ENCODE measurements around the gene CYP4X1. TPM values are rescaled to one million over a fixed set of nuclear protein-coding genes. Genes with fewer than 3 reads are reported as not detected.
"Not testable (repeated sequence)": the region's sequence is repeated elsewhere in the genome, so short reads cannot be mapped to it uniquely, and the experiment has no call there.

CYP4X1 gene
- total and polyA plus RNA-seq, 7 experiments from 2014 or later: not detected

- Mint-ChIP-seq H3K27ac (no peak overlapping the region), H3K27me3 (peaks cover 16 to 67% (median 60%) of the 10 kb centered on the region in 5 donors), H3K9me3 (peaks cover 0 to 4% (median 0%) of the 10 kb centered on the region in 11 donors), H3K36me3 (no peaks in the 10 kb centered on the region), H3K4me3 (no peak overlapping the region), H3K4me1 (no peaks in the 10 kb centered on the region)
- H3K36me3 ChIP-seq (ENCODE audit: control insufficient read depth in 2 of 3, insufficient read depth in 3 of 3, low read length in 3 of 3): no peaks in the 10 kb centered on the region
- H3K4me3 ChIP-seq (ENCODE audit: low read length): no peak overlapping the region
- no peak overlapping the region for H3K27ac ChIP-seq (ENCODE audit: low read depth, low read length)
- intact Hi-C loops (cut with micrococcal nuclease): no loop called here
- H3K9me3 ChIP-seq (ENCODE audit: control insufficient read depth in 2 of 3, low read length in 3 of 3): no peaks in the 10 kb centered on the region
- ChIA-PET CTCF (no interaction called here), POLR2A (no interaction called here)
- no peaks in the 10 kb centered on the region for H3K27me3 ChIP-seq (ENCODE audit: control insufficient read depth in 2 of 2, insufficient read depth in 2 of 2, low read length in 2 of 2)
- DNase-seq (no peak), ATAC-seq (no peak)
- H3K4me1 ChIP-seq (ENCODE audit: control insufficient read depth in 2 of 2, insufficient read depth in 2 of 2, low read length in 2 of 2): no peaks in the 10 kb centered on the region
Observed at GRCh38 chr1:47002211-47002610, 21.3 kb upstream of the CYP4X1 start.

- Mint-ChIP-seq H3K36me3 (no peaks in the 10 kb centered on the region), H3K9me3 (peaks cover 0 to 4% (median 0%) of the 10 kb centered on the region in 11 donors), H3K4me3 (no peak overlapping the region), H3K4me1 (no peaks in the 10 kb centered on the region), H3K27ac (no peak overlapping the region), H3K27me3 (peaks cover 13 to 67% (median 56%) of the 10 kb centered on the region in 5 donors)
- no peak overlapping the region for H3K27ac ChIP-seq (ENCODE audit: low read depth, low read length)
- ChIA-PET CTCF (no interaction called here), POLR2A (no interaction called here)
- DNase-seq: no peak
- intact Hi-C loops (cut with micrococcal nuclease): no loop called here
- no peak overlapping the region for H3K4me3 ChIP-seq (ENCODE audit: low read length)
- no peaks in the 10 kb centered on the region for H3K27me3 ChIP-seq (ENCODE audit: control insufficient read depth in 2 of 2, insufficient read depth in 2 of 2, low read length in 2 of 2)
- no peaks in the 10 kb centered on the region for H3K36me3 ChIP-seq (ENCODE audit: control insufficient read depth in 2 of 3, insufficient read depth in 3 of 3, low read length in 3 of 3)
- H3K4me1 ChIP-seq (ENCODE audit: control insufficient read depth in 2 of 2, insufficient read depth in 2 of 2, low read length in 2 of 2): no peaks in the 10 kb centered on the region
- ATAC-seq: no peak
- H3K9me3 ChIP-seq (ENCODE audit: control insufficient read depth in 2 of 3, low read length in 3 of 3): no peaks in the 10 kb centered on the region
Observed at GRCh38 chr1:47003896-47004403, 19.5 kb upstream of the CYP4X1 start.

DNA sequence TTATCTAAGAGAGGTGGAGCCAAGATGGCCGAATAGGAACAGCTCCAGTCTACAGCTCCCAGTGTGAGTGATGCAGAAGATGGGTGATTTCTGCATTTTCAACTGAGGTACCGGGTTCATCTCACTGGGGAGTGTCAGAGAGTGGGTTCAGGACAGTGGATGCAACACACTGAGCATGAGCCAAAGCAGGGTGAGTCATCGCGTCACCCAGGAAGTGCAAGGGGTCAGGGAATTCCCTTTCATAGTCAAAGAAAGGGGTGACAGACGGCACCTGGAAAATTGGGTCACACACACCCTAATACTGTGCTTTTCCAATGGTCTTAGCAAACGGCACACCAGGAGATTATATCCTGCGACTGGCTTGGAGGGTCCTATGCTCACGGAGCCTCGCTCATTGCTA is 17.0 kb upstream of the CYP4X1 start:
- H3K9me3 ChIP-seq (ENCODE audit: control insufficient read depth in 2 of 3, low read length in 3 of 3); H3K27me3 ChIP-seq (ENCODE audit: control insufficient read depth in 2 of 2, insufficient read depth in 2 of 2, low read length in 2 of 2); DNase-seq; H3K4me3 Mint-ChIP-seq; CTCF ChIA-PET; H3K27ac Mint-ChIP-seq; ATAC-seq; H3K4me1 ChIP-seq (ENCODE audit: control insufficient read depth in 2 of 2, insufficient read depth in 2 of 2, low read length in 2 of 2); H3K36me3 ChIP-seq (ENCODE audit: control insufficient read depth in 2 of 3, insufficient read depth in 3 of 3, low read length in 3 of 3); POLR2A ChIA-PET; H3K4me1 Mint-ChIP-seq; H3K27ac ChIP-seq (ENCODE audit: low read depth, low read length); H3K36me3 Mint-ChIP-seq; intact Hi-C loops (cut with micrococcal nuclease); H3K9me3 Mint-ChIP-seq; H3K4me3 ChIP-seq (ENCODE audit: low read length): not testable (repeated sequence)
- H3K27me3 Mint-ChIP-seq: peaks cover 9 to 47% (median 37%) of the 10 kb centered on the region in 5 donors

GRCh38 chr1:47013293-47013692 is 10.2 kb upstream of the CYP4X1 start:
- CTCF ChIA-PET: no interaction called here
- no peaks in the 10 kb centered on the region for H3K27me3 ChIP-seq (ENCODE audit: control insufficient read depth in 2 of 2, insufficient read depth in 2 of 2, low read length in 2 of 2)
- no peaks in the 10 kb centered on the region for H3K36me3 Mint-ChIP-seq
- DNase-seq: no peak
- no peak overlapping the region for H3K27ac Mint-ChIP-seq
- H3K4me1 Mint-ChIP-seq: no peaks in the 10 kb centered on the region
- no peak overlapping the region for H3K4me3 Mint-ChIP-seq
- H3K9me3 ChIP-seq (ENCODE audit: control insufficient read depth in 2 of 3, low read length in 3 of 3): no peaks in the 10 kb centered on the region
- H3K9me3 Mint-ChIP-seq: peaks cover 0 to 4% (median 0%) of the 10 kb centered on the region in 11 donors
- ATAC-seq: no peak
- POLR2A ChIA-PET: no interaction called here
- no peaks in the 10 kb centered on the region for H3K36me3 ChIP-seq (ENCODE audit: control insufficient read depth in 2 of 3, insufficient read depth in 3 of 3, low read length in 3 of 3)
- H3K4me3 ChIP-seq (ENCODE audit: low read length): no peak overlapping the region
- no peaks in the 10 kb centered on the region for H3K4me1 ChIP-seq (ENCODE audit: control insufficient read depth in 2 of 2, insufficient read depth in 2 of 2, low read length in 2 of 2)
- intact Hi-C loops (cut with micrococcal nuclease): no loop called here
- H3K27ac ChIP-seq (ENCODE audit: low read depth, low read length): no peak overlapping the region
- peaks cover 6 to 24% (median 11%) of the 10 kb centered on the region in 5 donors for H3K27me3 Mint-ChIP-seq

- Mint-ChIP-seq H3K4me1 (peaks cover 0 to 4% (median 0%) of the 10 kb centered on the region in 7 donors), H3K27ac (no peak overlapping the region), H3K9me3 (peaks cover 0 to 7% (median 0%) of the 10 kb centered on the region in 11 donors), H3K36me3 (no peaks in the 10 kb centered on the region), H3K4me3 (no peak overlapping the region), H3K27me3 (peaks cover 39 to 54% (median 45%) of the 10 kb centered on the region in 5 donors)
- H3K27ac ChIP-seq (ENCODE audit: low read depth, low read length): no peak overlapping the region
- H3K4me1 ChIP-seq (ENCODE audit: control insufficient read depth in 2 of 2, insufficient read depth in 2 of 2, low read length in 2 of 2): no peaks in the 10 kb centered on the region
- H3K36me3 ChIP-seq (ENCODE audit: control insufficient read depth in 2 of 3, insufficient read depth in 3 of 3, low read length in 3 of 3): no peaks in the 10 kb centered on the region
- DNase-seq (no peak), ATAC-seq (no peak)
- no peaks in the 10 kb centered on the region for H3K27me3 ChIP-seq (ENCODE audit: control insufficient read depth in 2 of 2, insufficient read depth in 2 of 2, low read length in 2 of 2)
- no peaks in the 10 kb centered on the region for H3K9me3 ChIP-seq (ENCODE audit: control insufficient read depth in 2 of 3, low read length in 3 of 3)
- ChIA-PET POLR2A (no interaction called here), CTCF (no interaction called here)
- intact Hi-C loops (cut with micrococcal nuclease): no loop called here
- no peak overlapping the region for H3K4me3 ChIP-seq (ENCODE audit: low read length)
Observed at GRCh38 chr1:47021070-47021469, 2.4 kb upstream of the CYP4X1 start.

DNA sequence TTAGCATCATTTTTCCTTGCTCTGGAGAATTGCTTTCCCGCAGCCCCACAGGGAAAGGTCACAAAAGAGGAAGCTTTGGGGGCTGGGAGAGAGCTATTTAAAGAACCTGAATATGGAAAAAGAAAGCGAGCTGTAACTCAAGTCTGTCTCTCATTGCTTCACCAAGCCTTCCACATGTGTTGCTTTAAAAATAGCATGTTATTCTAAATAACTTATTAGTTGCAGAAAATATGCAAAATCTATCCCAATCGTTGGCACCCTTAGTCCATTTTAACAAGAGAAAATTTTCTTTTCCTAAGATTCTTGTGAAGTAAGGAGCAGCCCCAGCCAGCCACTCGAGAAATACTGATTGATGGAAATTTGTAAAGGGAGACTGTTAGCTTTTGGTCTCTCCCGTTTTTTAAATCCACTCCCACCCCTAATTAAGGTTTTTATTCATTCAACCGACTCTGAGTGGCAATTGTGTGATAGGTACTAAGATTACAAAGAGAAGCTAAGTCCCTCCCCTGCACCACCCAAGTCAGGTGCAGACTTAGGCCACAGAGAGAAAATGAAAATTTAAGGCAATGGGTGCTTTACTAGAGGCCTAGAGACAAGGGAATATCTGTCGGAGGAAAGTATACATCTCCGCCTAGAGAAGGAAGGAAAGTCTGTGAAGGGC is 802 bp downstream of the CYP4X1 start:
- intact Hi-C loops (cut with micrococcal nuclease): no loop called here
- peaks cover 35 to 66% (median 48%) of the 10 kb centered on the region in 5 donors for H3K27me3 Mint-ChIP-seq
- no peak overlapping the region for H3K4me3 ChIP-seq (ENCODE audit: low read length)
- ATAC-seq (no peak), DNase-seq (no peak)
- peaks cover 0 to 4% (median 0%) of the 10 kb centered on the region in 7 donors for H3K4me1 Mint-ChIP-seq
- H3K4me1 ChIP-seq (ENCODE audit: control insufficient read depth in 2 of 2, insufficient read depth in 2 of 2, low read length in 2 of 2): no peaks in the 10 kb centered on the region
- H3K27me3 ChIP-seq (ENCODE audit: control insufficient read depth in 2 of 2, insufficient read depth in 2 of 2, low read length in 2 of 2): no peaks in the 10 kb centered on the region
- no peaks in the 10 kb centered on the region for H3K36me3 ChIP-seq (ENCODE audit: control insufficient read depth in 2 of 3, insufficient read depth in 3 of 3, low read length in 3 of 3)
- H3K36me3 Mint-ChIP-seq: no peaks in the 10 kb centered on the region
- H3K27ac Mint-ChIP-seq: no peak overlapping the region
- ChIA-PET POLR2A (no interaction called here), CTCF (no interaction called here)
- H3K4me3 Mint-ChIP-seq: no peak overlapping the region
- peaks cover 0 to 3% (median 0%) of the 10 kb centered on the region in 11 donors for H3K9me3 Mint-ChIP-seq
- H3K27ac ChIP-seq (ENCODE audit: low read depth, low read length): no peak overlapping the region
- H3K9me3 ChIP-seq (ENCODE audit: control insufficient read depth in 2 of 3, low read length in 3 of 3): no peaks in the 10 kb centered on the region

DNA sequence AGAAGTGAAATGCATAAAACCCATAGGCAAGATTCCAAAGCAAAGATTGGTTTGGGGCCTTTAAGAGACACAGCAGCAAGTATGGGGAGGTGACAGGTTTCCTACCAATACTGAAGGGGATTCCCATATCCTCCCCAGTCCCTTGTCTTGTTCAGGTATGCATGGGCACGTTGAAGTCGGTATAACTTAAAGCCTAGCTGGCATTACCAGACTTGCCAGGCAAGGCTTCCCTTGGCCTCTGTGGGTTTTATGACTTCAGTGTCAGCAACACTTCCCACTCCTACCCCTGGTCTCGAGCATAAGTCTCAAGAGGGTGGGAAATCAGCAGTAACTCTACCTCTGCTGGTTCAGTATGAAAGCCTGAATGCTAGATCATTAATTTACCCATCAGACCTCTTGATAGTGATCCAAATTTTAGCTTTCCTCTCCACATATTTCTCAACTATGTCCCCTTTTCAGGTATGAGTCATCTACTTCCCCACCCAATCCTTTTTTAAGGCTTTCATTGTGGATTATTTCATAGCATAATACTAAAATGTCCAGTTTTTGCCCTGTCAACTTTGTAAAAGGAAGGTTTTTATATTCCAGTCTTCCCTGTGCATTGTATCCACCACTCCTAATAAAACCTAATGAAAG is 6.8 kb downstream of the CYP4X1 start:
- Histone ChIP-seq H3K4me3 (ENCODE audit: low read length) (no peak overlapping the region), H3K27me3 (ENCODE audit: control insufficient read depth in 2 of 2, insufficient read depth in 2 of 2, low read length in 2 of 2) (no peaks in the 10 kb centered on the region), H3K27ac (ENCODE audit: low read depth, low read length) (no peak overlapping the region), H3K4me1 (ENCODE audit: control insufficient read depth in 2 of 2, insufficient read depth in 2 of 2, low read length in 2 of 2) (no peaks in the 10 kb centered on the region), H3K36me3 (ENCODE audit: control insufficient read depth in 2 of 3, insufficient read depth in 3 of 3, low read length in 3 of 3) (no peaks in the 10 kb centered on the region), H3K9me3 (ENCODE audit: control insufficient read depth in 2 of 3, low read length in 3 of 3) (no peaks in the 10 kb centered on the region)
- H3K4me3 Mint-ChIP-seq: no peak overlapping the region
- no peak for ATAC-seq
- intact Hi-C loops (cut with micrococcal nuclease): no loop called here
- no peaks in the 10 kb centered on the region for H3K4me1 Mint-ChIP-seq
- H3K27ac Mint-ChIP-seq: no peak overlapping the region
- ChIA-PET POLR2A (no interaction called here), CTCF (interaction anchor here (0.5 kb wide), 1 partner anchor 14 kb away, joined by 3 read pairs; no protein-coding TSS in a partner anchor)
- peaks cover 18 to 39% (median 35%) of the 10 kb centered on the region in 5 donors for H3K27me3 Mint-ChIP-seq
- H3K9me3 Mint-ChIP-seq: no peaks in the 10 kb centered on the region
- no peak for DNase-seq
- no peaks in the 10 kb centered on the region for H3K36me3 Mint-ChIP-seq
